Mesenchymal stem cell (in vitro differentiated cells and primary cell): ENCODE data around the gene HOXB2.

ENCODE experiments used
- DNase-seq: peaks from one replicate; pipeline ENCODE4 v3.0.0-alpha.2; 2013
- H2AFZ ChIP-seq: one replicate; pipeline ENCODE4 v1.6.1; 2013; ENCODE audit warnings: low read depth, mild to moderate bottlenecking, control low read depth, inconsistent platforms, low read length, moderate library complexity
- H2AK5ac ChIP-seq: 2 replicates; pipeline ENCODE4 v1.6.1; 2013; ENCODE audit warnings: low read length, moderate library complexity, mild to moderate bottlenecking, inconsistent platforms; ENCODE audit not compliant: severe bottlenecking
- H2BK120ac ChIP-seq: one replicate; pipeline ENCODE4 v1.6.1; 2013; ENCODE audit warnings: low read depth, mild to moderate bottlenecking, inconsistent platforms, low read length, moderate library complexity
- H2BK12ac ChIP-seq, 2 experiments: one replicate each; pipeline ENCODE4 v1.6.1; 2013; ENCODE audit warnings: inconsistent platforms in 2 of 2, low read length in 2 of 2, mild to moderate bottlenecking in 2 of 2, moderate library complexity in 2 of 2, control low read depth in 1 of 2
- H2BK15ac ChIP-seq: one replicate; pipeline ENCODE4 v1.6.1; 2013; ENCODE audit warnings: mild to moderate bottlenecking, low read depth, inconsistent platforms; ENCODE audit not compliant: poor library complexity, severe bottlenecking
- H2BK5ac ChIP-seq: 2 replicates; pipeline ENCODE4 v1.6.1; 2013; ENCODE audit warnings: low read depth, mild to moderate bottlenecking, low read length, control low read depth, inconsistent platforms; ENCODE audit not compliant: poor library complexity, severe bottlenecking
- H3K14ac ChIP-seq, 2 experiments: one replicate each; pipeline ENCODE4 v1.6.1; 2013; ENCODE audit warnings: inconsistent platforms in 2 of 2, low read length in 2 of 2, control low read depth in 1 of 2, mild to moderate bottlenecking in 1 of 2, moderate library complexity in 1 of 2
- H3K18ac ChIP-seq, 2 experiments: one replicate each; pipeline ENCODE4 v1.6.1; 2013; ENCODE audit warnings: inconsistent platforms in 2 of 2, low read length in 2 of 2, control low read depth in 1 of 2, low read depth in 1 of 2, mild to moderate bottlenecking in 1 of 2
- H3K23ac ChIP-seq, 2 experiments: one replicate each; pipeline ENCODE4 v1.6.1; 2013; ENCODE audit warnings: inconsistent platforms in 2 of 2, low read length in 2 of 2, mild to moderate bottlenecking in 2 of 2, moderate library complexity in 2 of 2, control low read depth in 1 of 2
- H3K27ac ChIP-seq: 2 replicates; pipeline ENCODE4 v1.5.1; 2013; ENCODE audit warnings: mild to moderate bottlenecking, moderate library complexity, low read length, control low read depth, inconsistent platforms; ENCODE audit not compliant: poor library complexity, severe bottlenecking
- H3K27me3 ChIP-seq, 2 experiments: 2 replicates each; pipeline versions ENCODE4 v1.6.1 to v1.7.0; 2013; ENCODE audit warnings: low read length in 2 of 2, mild to moderate bottlenecking in 2 of 2, moderate library complexity in 2 of 2, control low read depth in 1 of 2, inconsistent platforms in 1 of 2; ENCODE audit not compliant: control insufficient read depth in 1 of 2, insufficient read depth in 1 of 2
- H3K36me3 ChIP-seq, 2 experiments: 2 replicates each; pipeline versions ENCODE4 v1.6.1 to v1.7.0; 2013; ENCODE audit warnings: low read length in 2 of 2, control low read depth in 1 of 2, inconsistent platforms in 1 of 2, low read depth in 1 of 2, mild to moderate bottlenecking in 1 of 2; ENCODE audit not compliant: insufficient read depth in 2 of 2, control insufficient read depth in 1 of 2
- H3K4ac ChIP-seq, 2 experiments: one replicate each; pipeline ENCODE4 v1.6.1; 2013; ENCODE audit warnings: inconsistent platforms in 2 of 2, low read length in 2 of 2, mild to moderate bottlenecking in 2 of 2, moderate library complexity in 2 of 2, control low read depth in 1 of 2, low read depth in 1 of 2
- H3K4me1 ChIP-seq: 2 replicates; pipeline ENCODE4 v1.6.1; 2013; ENCODE audit warnings: low read depth, low read length, control low read depth; ENCODE audit not compliant: control insufficient read depth, insufficient read depth
- H3K4me2 ChIP-seq: 2 replicates; pipeline ENCODE4 v1.6.1; 2013; ENCODE audit warnings: low read length, mild to moderate bottlenecking, inconsistent platforms; ENCODE audit not compliant: poor library complexity, severe bottlenecking
- H3K4me3 ChIP-seq, 2 experiments: 2 replicates each; pipeline versions ENCODE4 v1.5.1 to v1.7.0; 2013; ENCODE audit warnings: low read length in 2 of 2, mild to moderate bottlenecking in 2 of 2, control low read depth in 1 of 2, low read depth in 1 of 2; ENCODE audit not compliant: insufficient read depth in 1 of 2
- H3K79me1 ChIP-seq: replicated peaks from 2 replicates; pipeline ENCODE4 v1.6.1; 2013; ENCODE audit warnings: mild to moderate bottlenecking, control low read depth, low read length, inconsistent platforms; ENCODE audit not compliant: poor library complexity, severe bottlenecking
- H3K9ac ChIP-seq: 2 replicates; pipeline ENCODE4 v1.7.0; 2013; ENCODE audit warnings: mild to moderate bottlenecking, low read length, moderate library complexity
- H3K9me3 ChIP-seq: 2 replicates; pipeline ENCODE4 v1.7.0; 2013; ENCODE audit warnings: mild to moderate bottlenecking, low read length; ENCODE audit not compliant: control insufficient read depth
- H4K8ac ChIP-seq: one replicate; pipeline ENCODE4 v1.6.1; 2013; ENCODE audit warnings: inconsistent platforms, mild to moderate bottlenecking, low read length, moderate library complexity
- H4K91ac ChIP-seq: one replicate; pipeline ENCODE4 v1.6.1; 2013; ENCODE audit warnings: mild to moderate bottlenecking, low read length, inconsistent platforms
- WGBS: methylation state at CpG from one replicate; pipeline ENCODE4 v1.1.7; 2013; ENCODE audit warnings: mixed read lengths; 5-methylcytosine and 5-hydroxymethylcytosine counted together

HOXB2 gene

GRCh38 chr17:48555258-48556228, 10.6 kb upstream of the HOXB2 start:
- H3K27ac ChIP-seq: peak overlapping the region; percentile 75
- no peak overlapping the region for H2AK5ac ChIP-seq
- no peak overlapping the region for H4K8ac ChIP-seq
- H2BK12ac ChIP-seq: no peak overlapping the region
- H3K18ac ChIP-seq: peak overlapping the region; percentile 31 to 94
- H3K4me1 ChIP-seq: peaks cover 36% of the 10 kb centered on the region
- no peaks in the 10 kb centered on the region for H3K27me3 ChIP-seq
- H2BK5ac ChIP-seq: peak overlapping the region; percentile 49
- no peak overlapping the region for H3K4ac ChIP-seq
- H3K4me3 ChIP-seq: peak overlapping the region; percentile 39 to 76
- H3K14ac ChIP-seq: no peak overlapping the region
- peak overlapping the region; percentile 93 for H3K9ac ChIP-seq
- no peak overlapping the region for H2AFZ ChIP-seq
- H3K36me3 ChIP-seq: peaks cover 16 to 27% of the 10 kb centered on the region in 2 experiments
- H3K4me2 ChIP-seq: peak overlapping the region; percentile 84
- no peaks in the 10 kb centered on the region for H3K9me3 ChIP-seq
- no peak overlapping the region for H4K91ac ChIP-seq
- peaks cover 3% of the 10 kb centered on the region for H3K79me1 ChIP-seq
- H2BK120ac ChIP-seq: peak overlapping the region; percentile 94
- no peak overlapping the region for H2BK15ac ChIP-seq
- peak; percentile 97 for DNase-seq
- WGBS: 3% methylated on average over 26 of the region's 36 CpGs
- no peak overlapping the region for H3K23ac ChIP-seq

GRCh38 chr17:48554412-48555257, 9.7 kb upstream of the HOXB2 start:
- peak overlapping the region; percentile 49 for H2BK5ac ChIP-seq
- peaks cover 3% of the 10 kb centered on the region for H3K79me1 ChIP-seq
- peak; percentile 52 for DNase-seq
- H4K8ac ChIP-seq: peak overlapping the region; percentile 98
- peak overlapping the region; percentile 84 for H3K4me2 ChIP-seq
- WGBS: 15% methylated on average over 41 of the region's 44 CpGs
- no peaks in the 10 kb centered on the region for H3K27me3 ChIP-seq
- peak overlapping the region; percentile 93 for H3K9ac ChIP-seq
- H2BK120ac ChIP-seq: peak overlapping the region; percentile 94
- peaks cover 38% of the 10 kb centered on the region for H3K4me1 ChIP-seq
- peak overlapping the region; percentile 43 to 76 for H3K4me3 ChIP-seq
- peak overlapping the region; percentile 24 to 97 for H2BK12ac ChIP-seq
- H3K18ac ChIP-seq: peak overlapping the region; percentile 89 to 94
- H2BK15ac ChIP-seq: peak overlapping the region; percentile 97
- peak overlapping the region; percentile 96 for H4K91ac ChIP-seq
- H3K9me3 ChIP-seq: no peaks in the 10 kb centered on the region
- H3K23ac ChIP-seq: peak overlapping the region in 1 of 2 experiments; percentile 23
- H3K36me3 ChIP-seq: peaks cover 25 to 29% of the 10 kb centered on the region in 2 experiments
- H2AK5ac ChIP-seq: peak overlapping the region; percentile 65
- H2AFZ ChIP-seq: no peak overlapping the region
- H3K4ac ChIP-seq: peak overlapping the region; percentile 75 to 90
- H3K27ac ChIP-seq: peak overlapping the region; percentile 57
- H3K14ac ChIP-seq: no peak overlapping the region

- Histone ChIP-seq H3K79me1 (peaks cover 2% of the 10 kb centered on the region), H3K9me3 (no peaks in the 10 kb centered on the region), H3K36me3 (peaks cover 27 to 33% of the 10 kb centered on the region in 2 experiments), H3K27ac (peak overlapping the region; percentile 10), H2AFZ (no peak overlapping the region), H4K91ac (no peak overlapping the region), H2BK15ac (no peak overlapping the region), H3K14ac (no peak overlapping the region), H2AK5ac (no peak overlapping the region), H3K4ac (no peak overlapping the region), H3K4me2 (no peak overlapping the region), H3K23ac (no peak overlapping the region), H3K27me3 (no peaks in the 10 kb centered on the region), H3K18ac (no peak overlapping the region), H3K4me1 (peaks cover 40% of the 10 kb centered on the region), H2BK120ac (no peak overlapping the region), H3K9ac (peak overlapping the region; percentile 93), H3K4me3 (peak overlapping the region in 1 of 2 experiments; percentile 76), H4K8ac (no peak overlapping the region), H2BK5ac (no peak overlapping the region), H2BK12ac (no peak overlapping the region)
- DNase-seq: peak; percentile 41
- 23% methylated on average over 1 of the region's 1 CpG for WGBS
Observed at GRCh38 chr17:48553826-48554225, 8.9 kb upstream of the HOXB2 start.
